Stimulated activated CD8-positive, alpha-beta memory T cell treated with anti-CD3 and anti-CD28 coated beads, Interleukin-12 subunit alpha, Interleukin-12 subunit beta, amount 100 ng/mL, for 24 hours (primary cell): ENCODE data around the gene HGFAC.

Experiments
- DNase-seq: peaks from one replicate; pipeline ENCODE4 v3.0.0-alpha.2; 2020; ENCODE audit errors: extremely low read depth

Gene HGFAC

DNA sequence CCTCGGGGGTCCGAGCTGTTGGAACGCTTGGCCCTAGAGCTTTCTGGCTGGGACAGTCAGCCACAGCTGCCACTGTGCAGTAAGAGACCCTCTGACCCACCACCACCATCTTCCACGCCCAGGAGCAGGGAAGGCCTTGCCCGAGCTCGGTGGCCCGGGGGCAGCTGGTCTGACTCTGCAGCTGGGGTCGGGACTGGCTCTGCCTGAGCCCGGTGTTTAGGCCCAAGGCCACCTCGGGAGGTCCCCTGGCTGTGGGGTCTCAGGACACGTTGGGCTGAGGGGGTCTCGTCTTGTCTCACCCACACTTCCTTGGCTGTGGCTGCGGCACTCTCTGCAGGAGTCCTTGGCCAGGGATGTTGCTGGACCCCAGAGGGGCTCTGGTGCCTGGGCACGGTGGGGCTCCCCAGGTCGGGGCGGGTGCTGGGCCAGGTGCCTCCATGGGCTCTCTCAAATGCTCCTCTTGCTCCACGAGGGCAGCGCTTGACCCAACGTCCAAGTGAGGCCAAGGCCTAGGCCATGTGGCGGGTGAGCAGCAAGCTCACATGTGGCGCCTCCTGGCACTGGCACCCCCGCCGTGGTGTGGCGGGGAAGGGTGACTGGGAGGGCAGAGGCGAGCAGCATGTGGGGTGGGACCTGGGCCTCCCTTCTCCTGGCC, 44.2 kb downstream of the HGFAC start:
- no peak for DNase-seq

DNA sequence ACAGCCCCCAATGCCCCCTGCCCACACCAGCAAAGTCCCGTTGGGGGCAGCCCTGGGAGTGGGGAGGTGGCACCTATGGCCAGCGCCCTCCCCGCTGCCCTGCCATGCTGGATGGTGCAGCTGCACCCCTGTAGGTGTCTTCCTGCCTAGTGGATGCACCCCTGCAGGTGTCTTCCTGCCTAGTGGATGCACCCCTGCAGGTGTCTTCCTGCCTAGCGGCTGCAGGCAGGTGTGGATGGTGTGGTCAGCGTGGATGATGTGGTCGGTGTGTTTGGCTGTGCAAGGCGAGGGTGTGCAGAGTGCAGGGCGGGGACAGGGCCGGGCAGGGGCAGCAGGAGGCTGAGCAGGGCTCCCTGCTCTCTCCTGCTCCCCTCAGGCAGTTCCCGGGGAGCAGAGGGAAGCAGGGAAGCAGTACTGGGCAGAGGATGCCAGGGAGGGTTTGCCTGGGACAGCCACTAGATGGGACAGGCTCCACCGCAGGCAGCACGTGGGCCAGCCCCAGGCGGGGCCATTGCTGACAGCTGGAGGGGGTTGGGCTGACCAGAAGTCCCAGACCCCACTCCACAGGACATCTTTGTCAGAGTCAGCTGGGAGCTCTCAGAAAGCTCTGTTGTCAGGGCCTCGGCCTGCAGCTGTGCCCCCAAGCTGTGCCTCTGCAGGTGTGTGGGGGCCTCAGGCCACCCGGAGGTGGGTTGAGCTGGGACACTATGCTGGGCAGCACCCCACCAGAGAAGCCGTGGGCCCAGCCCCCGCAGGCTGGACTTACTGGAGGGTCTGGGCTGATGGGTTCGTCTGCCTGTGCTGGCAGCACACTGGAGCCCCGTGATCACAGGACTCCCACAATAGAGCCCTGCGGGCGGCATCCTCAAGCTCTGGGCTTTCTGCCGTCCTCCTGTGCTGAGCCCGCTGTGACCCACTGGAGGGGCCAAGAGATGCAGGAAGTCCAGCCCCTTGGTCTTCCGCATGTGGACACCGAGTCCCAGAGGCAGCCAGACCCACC, 45.1 kb downstream of the HGFAC start:
- DNase-seq, result no peak

DNA sequence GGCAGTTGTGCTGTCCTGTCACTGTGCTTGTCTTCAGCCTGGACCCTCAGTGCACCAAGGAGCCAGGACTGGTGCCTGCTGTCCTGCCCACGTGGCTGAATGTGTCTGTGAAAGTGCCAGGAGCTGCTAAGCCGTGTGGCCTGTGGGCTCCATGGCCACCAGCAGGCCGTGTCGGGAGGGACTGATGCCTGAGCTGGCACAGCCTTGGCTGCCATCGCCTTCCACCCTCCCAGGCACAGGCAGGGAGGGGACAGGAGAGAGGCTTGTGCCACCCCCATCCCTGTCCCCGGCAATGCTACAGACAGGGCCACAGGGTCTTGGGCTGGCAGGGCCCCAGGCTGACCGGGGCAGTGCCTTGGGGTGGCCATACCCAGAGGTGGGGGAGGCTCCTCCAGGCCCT, 46.1 kb downstream of the HGFAC start:
- DNase-seq, result no peak

DNA sequence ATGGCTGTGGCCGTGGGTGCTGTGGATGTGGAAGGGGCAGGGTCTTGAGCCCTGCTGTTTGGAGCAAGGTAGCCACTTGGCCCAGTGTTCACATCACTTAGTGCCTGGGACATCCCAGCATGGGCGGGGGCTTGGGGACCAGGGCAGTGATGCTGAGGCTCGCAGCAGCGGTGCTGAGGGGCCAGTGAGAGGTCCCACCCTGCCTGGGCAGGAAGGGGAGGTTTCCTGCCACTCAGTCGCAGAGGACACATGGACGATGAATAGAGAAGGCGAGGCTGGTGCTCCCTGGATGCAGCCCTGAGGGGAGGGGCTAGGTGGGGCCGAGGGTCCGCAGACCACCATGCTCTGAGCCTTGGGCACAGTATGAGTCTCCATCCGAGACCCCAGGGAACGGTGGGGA, 47.1 kb downstream of the HGFAC start:
- no peak for DNase-seq

DNA sequence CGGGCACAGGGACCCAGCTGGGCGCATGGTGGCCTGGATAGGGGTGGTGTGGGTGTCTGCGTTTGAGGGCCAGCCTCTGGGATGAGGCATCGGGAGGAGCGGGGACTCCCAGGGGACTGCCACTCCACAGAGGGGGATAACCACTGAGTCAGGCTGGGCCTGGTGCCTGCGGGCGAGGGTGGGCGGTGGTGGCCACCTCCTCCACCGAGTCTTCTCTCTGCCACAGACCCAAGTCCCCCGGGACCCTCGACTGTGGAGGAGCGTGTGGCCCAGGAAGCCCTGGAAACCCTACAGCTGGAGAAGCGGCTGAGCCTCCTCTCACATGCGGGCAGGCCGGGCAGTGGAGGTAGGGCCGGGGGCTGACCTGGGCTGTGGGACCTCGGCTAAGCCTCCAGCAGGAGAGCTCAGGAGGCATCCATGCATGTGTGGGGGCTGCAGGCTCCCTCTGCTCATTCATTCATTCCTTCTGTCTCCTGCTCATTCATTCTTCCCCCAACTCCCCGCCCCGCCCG, 47.7 kb downstream of the HGFAC start:
- DNase-seq, result no peak

DNA sequence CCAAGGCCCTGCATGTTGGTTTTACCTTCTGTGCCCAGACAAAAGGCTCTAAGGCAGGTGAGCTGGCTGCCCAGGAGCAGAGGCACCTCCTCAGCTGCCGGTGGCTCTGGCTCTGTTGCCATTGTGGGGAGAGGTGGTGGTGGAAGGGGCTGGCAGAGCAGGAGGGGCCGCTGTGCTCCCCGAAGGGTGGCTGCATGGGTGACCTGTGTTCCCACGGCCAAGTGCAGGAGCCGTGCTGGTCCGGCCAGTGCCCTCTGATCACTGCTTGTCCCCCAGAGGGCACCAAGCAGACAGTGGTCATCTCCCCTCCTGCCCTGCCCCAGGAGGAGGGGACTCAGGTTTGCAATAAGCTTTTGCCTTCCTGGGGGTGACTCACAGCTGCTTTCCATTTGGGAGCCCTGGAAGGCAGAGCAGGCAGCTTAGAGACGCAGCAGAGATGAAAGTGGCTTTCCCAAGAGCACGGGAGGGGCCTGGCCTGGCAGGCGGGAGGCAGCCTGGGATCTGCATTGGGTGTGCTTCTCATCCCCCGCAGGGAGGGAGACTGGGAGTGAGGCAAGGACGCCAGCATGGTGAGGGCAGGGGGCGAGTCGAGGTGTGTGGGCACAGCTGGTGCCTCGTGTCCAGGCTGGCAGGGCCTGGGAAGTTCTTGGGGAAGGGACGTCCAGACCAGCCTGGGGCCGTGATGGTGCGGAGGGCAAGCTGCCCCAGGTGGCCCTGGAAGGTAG, 50.1 kb downstream of the HGFAC start:
- no peak for DNase-seq

DNA sequence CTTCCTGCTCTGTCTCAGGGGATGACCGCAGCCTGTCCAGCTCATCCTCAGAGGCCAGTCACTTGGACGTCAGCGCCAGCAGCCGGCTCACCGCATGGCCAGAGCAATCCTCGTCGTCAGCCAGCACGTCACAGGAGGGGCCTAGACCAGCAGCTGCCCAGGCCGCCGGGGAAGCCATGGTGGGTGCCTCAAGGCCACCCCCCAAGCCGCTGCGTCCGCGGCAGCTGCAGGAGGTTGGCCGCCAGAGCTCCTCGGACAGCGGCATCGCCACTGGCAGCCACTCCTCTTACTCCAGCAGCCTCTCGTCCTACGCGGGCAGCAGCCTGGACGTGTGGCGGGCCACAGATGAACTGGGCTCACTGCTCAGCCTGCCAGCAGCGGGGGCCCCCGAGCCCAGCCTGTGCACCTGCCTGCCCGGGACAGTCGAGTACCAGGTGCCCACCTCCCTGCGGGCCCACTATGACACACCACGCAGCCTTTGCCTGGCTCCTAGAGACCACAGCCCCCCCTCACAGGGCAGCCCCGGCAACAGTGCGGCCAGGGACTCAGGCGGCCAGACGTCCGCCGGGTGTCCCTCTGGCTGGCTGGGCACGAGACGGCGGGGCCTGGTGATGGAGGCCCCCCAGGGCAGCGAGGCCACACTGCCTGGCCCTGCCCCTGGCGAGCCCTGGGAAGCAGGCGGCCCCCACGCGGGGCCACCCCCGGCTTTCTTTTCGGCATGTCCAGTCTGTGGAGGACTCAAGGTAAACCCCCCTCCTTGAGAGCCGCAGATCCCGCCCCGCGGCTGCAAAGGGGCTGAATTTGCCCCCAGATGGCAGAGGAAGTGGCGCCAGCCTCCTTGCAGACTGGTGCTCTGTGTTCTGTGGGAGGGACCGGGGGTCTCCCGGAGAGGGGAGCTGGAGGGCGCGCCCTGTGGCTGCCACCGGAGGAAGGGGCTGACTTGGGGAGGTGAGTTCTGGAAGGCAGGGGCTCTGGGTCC, 51.3 kb downstream of the HGFAC start:
- DNase-seq, result no peak

DNA sequence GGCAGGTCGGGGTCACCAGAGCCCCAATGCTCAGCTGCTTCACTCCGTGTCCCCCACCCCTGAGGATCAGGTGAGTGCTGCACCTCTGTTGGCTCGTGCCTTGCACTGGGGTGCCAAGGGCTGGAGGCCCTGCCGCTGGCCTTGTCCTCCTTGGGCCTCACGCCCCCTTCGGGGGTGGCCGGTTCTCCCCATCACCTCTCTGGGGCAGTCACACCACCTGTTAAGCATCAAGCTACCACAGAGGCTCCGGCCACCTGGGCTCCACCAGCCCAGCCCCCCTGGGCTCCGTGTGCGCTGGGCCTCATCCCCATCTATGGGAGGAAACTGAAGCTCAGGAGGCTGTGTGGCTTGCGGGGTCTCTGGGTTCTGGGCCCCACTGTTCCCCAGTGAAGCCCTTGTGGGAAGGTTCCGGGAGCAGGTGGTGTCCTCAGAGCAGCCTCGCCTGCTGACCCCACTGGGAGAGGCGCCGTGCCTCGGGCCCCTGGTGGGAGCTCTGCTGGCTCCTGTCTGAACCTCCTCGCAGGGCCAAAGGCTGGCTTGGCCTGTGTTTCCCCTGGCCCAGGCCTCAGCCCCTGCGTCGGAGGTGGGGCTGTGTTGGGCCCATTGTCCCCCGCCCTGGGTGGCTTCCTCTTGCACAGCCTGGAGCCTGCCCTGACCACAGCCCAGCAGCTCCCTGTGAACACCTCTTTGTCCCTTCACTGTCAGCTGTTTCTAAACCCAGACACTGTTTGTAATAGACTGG, 52.1 kb downstream of the HGFAC start:
- no peak for DNase-seq

DNA sequence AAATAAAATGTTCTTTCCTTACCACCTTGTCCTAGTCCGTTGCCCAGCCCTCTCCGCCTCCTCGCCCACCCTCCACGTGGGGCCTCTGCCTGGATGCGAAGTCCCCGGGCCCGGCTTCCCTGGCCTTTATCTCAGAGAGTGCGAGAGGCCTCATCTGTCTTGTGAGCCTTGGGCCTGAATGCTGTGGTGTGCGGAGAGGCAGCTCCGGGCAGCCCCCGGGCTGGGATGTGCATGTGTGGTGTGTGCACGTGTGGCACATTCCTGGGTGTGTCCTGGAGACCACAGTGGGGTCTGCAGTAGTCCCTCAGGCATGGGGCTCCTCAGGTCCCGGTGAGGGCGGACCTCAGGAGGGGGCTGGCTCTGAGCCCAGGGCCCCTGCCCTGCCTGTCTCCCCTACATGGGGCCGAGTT, 52.7 kb downstream of the HGFAC start:
- DNase-seq, result no peak

DNA sequence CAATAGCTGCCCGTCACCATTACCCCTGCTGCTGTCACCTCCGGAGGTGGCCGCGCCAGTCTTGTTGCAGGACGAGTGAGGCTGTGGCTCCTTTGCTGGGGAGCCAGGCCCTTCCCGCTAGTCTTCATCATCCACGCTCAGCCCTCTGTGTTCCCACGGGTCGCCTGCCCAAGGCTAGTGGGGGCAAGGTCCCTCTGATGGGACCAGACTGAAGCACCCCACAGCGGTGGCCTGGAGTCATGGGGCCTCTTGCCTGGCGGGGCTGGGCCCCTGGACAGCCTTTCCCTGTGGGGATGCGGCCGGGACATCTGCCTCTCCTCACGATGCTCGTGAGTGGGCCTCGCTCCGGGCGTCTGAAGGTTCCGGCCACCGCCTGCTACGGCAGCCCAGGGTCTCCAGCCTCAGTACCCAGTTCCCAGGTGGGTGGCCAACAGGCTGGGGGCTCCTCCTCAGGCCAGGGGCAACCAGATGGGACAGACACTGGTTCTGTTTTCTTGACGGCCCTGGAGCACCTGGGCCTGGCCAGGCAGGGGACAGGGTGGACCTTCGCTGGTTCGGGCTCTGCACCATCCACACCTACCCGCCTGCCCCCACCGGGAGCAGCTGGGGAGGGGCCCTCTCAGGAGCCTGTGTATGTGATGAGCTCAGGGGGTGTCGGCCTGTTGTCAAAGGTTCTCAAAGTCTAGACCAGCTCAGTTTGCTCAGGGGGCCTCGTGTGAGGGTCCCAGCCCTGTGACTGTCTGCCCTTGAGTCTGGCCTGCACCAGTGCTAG, 53.6 kb downstream of the HGFAC start:
- DNase-seq, result no peak

DNA sequence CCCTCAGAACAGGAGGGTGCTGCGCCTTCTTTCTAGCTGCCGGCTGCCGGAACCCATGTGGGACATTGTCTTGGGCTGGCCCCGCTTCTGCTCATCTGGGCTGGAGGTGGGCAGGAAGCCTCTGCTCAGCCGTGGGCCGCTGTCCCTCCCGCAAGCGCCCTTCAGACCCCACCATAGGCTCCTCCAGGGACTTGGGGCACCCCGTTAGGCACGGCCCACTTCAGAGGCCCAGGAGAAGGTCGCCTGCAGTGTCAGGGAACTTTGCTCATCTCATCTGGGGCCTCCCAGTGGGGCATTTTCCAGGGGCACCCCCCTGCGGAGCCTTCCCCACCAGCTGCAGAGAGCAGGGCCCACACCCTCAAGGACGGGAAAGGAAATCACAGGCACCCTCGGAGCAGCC, 54.3 kb downstream of the HGFAC start:
- no peak for DNase-seq

DNA sequence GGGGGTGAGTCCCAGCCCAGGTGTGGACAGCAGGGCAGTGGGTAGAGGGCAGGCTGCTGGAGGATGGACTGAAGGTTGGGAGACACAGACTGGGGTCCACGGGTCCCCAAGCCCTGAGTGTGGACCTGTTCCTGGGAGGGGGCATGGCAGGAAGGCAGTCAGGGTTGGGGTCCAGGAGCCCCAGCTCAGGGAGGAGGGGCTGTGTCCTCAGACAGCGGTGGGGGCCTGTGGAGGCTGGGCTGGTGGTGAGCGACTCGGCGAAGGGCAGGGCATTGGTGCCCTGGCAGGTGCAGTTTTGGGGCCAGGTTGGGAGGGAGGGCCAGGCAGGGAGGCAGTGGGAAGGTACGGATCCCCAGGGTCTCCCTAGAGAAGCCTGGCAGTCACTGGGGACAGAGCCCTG, 55.3 kb downstream of the HGFAC start:
- DNase-seq, result no peak

DNA sequence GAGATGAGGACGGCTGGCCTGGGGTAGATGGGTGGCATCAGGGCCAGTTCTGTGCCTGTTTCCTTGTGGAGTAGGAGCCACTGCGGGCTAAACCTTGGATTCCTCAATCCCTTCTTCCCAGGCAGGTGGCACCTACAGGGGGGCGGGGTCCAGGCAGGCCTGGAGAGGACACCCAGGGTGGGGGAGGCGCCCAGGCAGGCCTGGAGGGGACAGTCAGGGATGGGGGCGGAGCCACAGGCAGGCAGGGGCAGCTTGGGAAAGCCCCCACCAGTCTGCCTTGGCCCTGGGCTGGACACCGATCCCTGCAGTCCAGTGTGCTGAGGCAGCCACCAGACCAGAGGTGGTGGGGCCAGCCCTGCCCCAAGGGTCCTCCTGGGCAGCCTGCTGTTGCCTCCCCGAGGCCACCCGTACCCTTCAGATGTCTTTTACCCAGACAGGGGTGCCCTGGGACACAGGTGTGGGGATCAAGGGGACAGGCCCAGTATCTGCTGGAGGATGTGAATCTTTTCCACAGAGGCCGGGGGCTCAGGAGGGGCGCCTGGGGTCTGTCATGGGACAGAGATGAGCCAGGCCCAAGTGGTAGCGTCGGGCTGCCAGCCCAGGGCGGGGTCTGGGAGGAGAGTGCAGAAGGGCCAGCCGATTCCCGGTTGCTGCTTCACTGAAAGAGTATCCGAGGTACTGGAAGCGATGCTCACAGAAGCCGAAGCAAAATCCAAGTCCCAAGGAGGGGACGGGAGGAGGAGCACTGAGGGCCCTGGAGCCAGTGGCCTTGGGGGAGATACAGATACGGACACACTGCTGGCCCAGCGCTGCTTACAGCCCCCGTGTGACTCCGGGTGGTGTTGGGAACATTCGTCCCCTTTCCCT, 56.0 kb downstream of the HGFAC start:
- DNase-seq, result no peak

DNA sequence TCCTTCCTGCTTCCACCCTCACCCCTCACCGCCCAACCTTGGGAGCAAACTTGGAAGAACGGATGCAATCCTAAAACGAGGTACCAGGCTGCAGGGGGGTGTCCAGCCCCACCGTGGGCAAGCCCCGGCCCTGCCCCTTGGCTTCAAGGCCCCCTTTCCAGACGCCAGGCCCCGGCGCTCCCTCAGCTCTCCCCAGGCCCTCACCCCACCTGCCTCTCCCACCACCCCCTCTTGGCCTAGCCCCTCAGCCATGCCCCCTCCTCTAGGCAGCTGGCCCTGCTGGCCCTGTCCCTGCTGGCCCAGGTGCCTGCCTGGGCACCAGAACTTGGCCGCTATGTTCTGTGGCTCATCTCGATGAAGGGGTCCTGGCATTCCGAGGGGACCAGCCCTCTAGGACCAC, 56.6 kb downstream of the HGFAC start:
- no peak for DNase-seq
